Measurements from ENCODE around the gene GPSM1. TPM values are rescaled to one million over a fixed set of nuclear protein-coding genes. Genes with fewer than 3 reads are reported as not detected.

GPSM1 gene
- total RNA-seq, 1 experiment from 2014 or later = 26.4 TPM

DNA sequence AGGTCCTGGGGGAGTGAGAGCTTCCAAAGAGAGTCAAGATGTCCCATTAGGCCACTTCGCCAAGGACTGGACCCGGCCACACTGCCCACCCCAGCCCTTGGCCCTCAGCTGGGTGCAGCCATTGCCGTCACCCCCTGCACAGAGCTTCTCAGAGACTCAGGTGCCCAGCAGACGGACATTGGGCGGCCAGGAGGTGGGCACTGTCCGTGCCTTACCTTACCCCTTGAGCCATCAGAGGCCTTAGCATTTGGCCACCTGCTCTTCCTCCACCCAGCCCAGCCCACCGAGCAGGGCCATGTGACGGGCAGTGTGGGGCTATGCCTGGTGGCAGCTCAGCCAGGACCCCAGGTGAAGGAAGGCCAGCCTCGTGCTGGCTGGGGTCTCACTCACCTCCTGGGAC is 39.5 kb downstream of the GPSM1 start (continued):
- TF ChIP-seq RAD21 (IDR thresholded peaks at IDR 0.05; ENCODE audit: low read depth) (no peak), ELF1 (IDR thresholded peaks at IDR 0.05; ENCODE audit: borderline replicate concordance, low read depth) (no peak), FOSL1 (IDR thresholded peaks at IDR 0.05; ENCODE audit: low read depth) (no peak), CEBPB (IDR thresholded peaks at IDR 0.05; ENCODE audit: low read depth) (no peak)

DNA sequence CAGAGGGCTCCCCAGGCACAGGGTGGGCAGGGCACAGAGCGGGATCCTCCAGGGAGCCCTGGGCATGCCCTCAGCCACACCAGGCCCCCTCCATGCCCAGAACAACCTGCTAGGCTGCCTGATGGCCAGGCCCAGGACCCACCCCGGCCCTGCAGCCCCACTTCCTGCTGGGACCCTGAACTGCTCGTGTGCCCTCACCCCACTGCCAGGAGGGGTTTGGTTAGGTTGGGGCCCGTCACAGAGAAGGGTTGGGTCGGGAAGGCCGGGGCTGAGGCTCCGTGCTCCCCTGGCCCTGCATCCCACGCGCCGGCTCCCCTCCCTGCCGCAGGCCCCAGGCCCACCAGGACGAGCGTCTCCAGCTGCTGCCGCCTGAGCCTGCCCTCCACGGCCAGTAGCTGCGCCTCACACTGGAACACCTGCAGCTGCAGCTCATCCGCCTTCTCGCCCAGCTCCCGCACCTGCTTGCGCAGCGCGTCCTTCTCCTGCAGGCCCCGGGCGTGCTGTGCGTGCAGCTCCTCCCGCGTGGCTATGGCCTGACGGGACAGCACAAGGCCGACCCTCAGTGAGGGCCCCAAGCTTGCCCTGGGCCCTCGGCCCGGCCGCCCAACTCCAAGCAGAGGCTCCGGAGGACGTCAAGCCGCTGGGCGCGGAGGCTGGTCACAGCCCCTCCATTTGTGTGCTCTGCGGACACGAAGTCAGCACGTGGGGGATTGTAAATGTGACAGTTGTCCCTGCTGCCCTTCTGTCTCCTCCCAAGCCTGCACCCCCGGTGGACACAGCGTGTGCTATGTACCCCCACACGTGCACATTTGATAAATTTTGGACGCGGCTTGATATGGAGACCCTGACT is 40.2 kb downstream of the GPSM1 start:
- intact Hi-C loops (cut with micrococcal nuclease) = no loop called here
- POLR2A ChIA-PET = no interaction called here
- no peaks in the 10 kb centered on the region for H4K20me1 ChIP-seq (ENCODE audit: insufficient read depth)
- no peak for ATAC-seq
- CTCF ChIA-PET = no interaction called here
- no peak for DNase-seq (ENCODE audit: low read depth, low spot score)
- no peak overlapping the region for H3K4me2 ChIP-seq (ENCODE audit: low read length)
- no peaks in the 10 kb centered on the region for H3K9me3 ChIP-seq (ENCODE audit: control insufficient read depth in 1 of 2, insufficient read depth in 1 of 2, low read depth in 1 of 2, low read length in 2 of 2)
- H3K4me3 ChIP-seq (replicated peaks in 1 of 2; ENCODE audit: low read depth in 1 of 2, low read length in 2 of 2) = no peak overlapping the region
- H2AFZ ChIP-seq (ENCODE audit: low read depth, low read length, poor library complexity, severe bottlenecking) = no peak overlapping the region
- no peaks in the 10 kb centered on the region for H3K27me3 ChIP-seq (ENCODE audit: insufficient read depth, low read length)
- H3K4me1 ChIP-seq (ENCODE audit: control insufficient read depth in 1 of 2, insufficient read depth in 2 of 2, low read length in 2 of 2) = peaks cover 8 to 14% of the 10 kb centered on the region in 2 experiments
- no peaks in the 10 kb centered on the region for H3K36me3 ChIP-seq (ENCODE audit: control insufficient read depth in 1 of 2, insufficient read depth in 2 of 2, low read length in 2 of 2)
- RAD21 ChIA-PET (ENCODE audit: low non-redundant PET in 1 of 2, low total read pairs in 2 of 2, uncharacterized antibody in 2 of 2, unreplicated experiment in 2 of 2) = no interaction called here
- no peaks in the 10 kb centered on the region for H3K9me2 ChIP-seq (ENCODE audit: insufficient read depth)
- H3K27ac ChIP-seq (ENCODE audit: low read depth, low read length) = no peak overlapping the region
- no TSS peak for BruUV-seq (replicated peaks)
- TF ChIP-seq POLR2AphosphoS5 (IDR thresholded peaks at IDR 0.05; ENCODE audit: low read depth, low read length) = no peak
- H3K79me2 ChIP-seq (ENCODE audit: insufficient read depth, low read length) = no peaks in the 10 kb centered on the region
- H3K9ac ChIP-seq (ENCODE audit: low read length) = no peak overlapping the region

DNA sequence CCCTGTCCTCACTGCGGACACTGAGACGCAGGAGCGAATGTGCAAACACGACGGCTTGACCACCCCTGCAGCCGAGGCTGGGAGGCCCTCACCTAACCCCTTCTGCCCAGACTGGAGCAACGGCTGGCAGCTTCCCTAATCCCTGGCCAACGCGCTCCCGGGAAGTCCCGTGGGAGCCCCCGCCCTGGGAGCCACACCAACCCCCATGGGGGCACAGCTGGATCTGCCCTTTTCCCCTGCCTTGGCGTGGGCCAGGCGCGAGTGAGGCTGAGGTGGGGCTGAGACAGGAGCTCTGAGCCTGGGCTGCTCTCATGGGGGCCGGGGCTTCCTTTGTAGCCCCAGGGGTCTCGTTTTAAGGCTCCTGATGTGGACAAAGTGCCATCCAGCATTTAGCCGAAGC is 40.9 kb downstream of the GPSM1 start:
- H3K9ac ChIP-seq (ENCODE audit: low read length) = no peak overlapping the region
- no peak for TF ChIP-seq SRF (IDR thresholded peaks at IDR 0.05; ENCODE audit: low read depth)
- no peak for TF ChIP-seq SP1 (IDR thresholded peaks at IDR 0.05; ENCODE audit: low read depth)
- TF ChIP-seq EZH2 (IDR thresholded peaks at IDR 0.05) = no peak
- no peak for TF ChIP-seq POLR2A (IDR thresholded peaks at IDR 0.05; ENCODE audit: borderline replicate concordance, extremely low read depth, insufficient read depth, insufficient read length)
- TF ChIP-seq, protein P1, sequence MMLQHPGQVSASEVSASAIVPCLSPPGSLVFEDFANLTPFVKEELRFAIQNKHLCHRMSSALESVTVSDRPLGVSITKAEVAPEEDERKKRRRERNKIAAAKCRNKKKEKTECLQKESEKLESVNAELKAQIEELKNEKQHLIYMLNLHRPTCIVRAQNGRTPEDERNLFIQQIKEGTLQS (IDR thresholded peaks at IDR 0.05) = no peak
- no peak for TF ChIP-seq ELF1 (IDR thresholded peaks at IDR 0.05; ENCODE audit: borderline replicate concordance, low read depth)
- TF ChIP-seq RAD21 (IDR thresholded peaks at IDR 0.05; ENCODE audit: low read depth) = no peak
- no peak for TF ChIP-seq CBX3 (IDR thresholded peaks at IDR 0.05; ENCODE audit: low read depth)
- H3K4me3 ChIP-seq (replicated peaks in 1 of 2; ENCODE audit: low read depth in 1 of 2, low read length in 2 of 2) = no peak overlapping the region
- H3K9me3 ChIP-seq (ENCODE audit: control insufficient read depth in 1 of 2, insufficient read depth in 1 of 2, low read depth in 1 of 2, low read length in 2 of 2) = no peaks in the 10 kb centered on the region
- BruUV-seq (replicated peaks) = no TSS peak
- H4K20me1 ChIP-seq (ENCODE audit: insufficient read depth) = no peaks in the 10 kb centered on the region
- RAD21 ChIA-PET (ENCODE audit: low non-redundant PET in 1 of 2, low total read pairs in 2 of 2, uncharacterized antibody in 2 of 2, unreplicated experiment in 2 of 2) = no interaction called here
- no peaks in the 10 kb centered on the region for H3K79me2 ChIP-seq (ENCODE audit: insufficient read depth, low read length)
- H3K27me3 ChIP-seq (ENCODE audit: insufficient read depth, low read length) = no peaks in the 10 kb centered on the region
- H3K27ac ChIP-seq (ENCODE audit: low read depth, low read length) = no peak overlapping the region
- intact Hi-C loops (cut with micrococcal nuclease) = no loop called here
- no peak overlapping the region for H3K4me2 ChIP-seq (ENCODE audit: low read length)
- POLR2A ChIA-PET = no interaction called here
- peaks cover 5 to 16% of the 10 kb centered on the region in 2 experiments; a peak in 3 of 4 replicates for H3K4me1 ChIP-seq (ENCODE audit: control insufficient read depth in 1 of 2, insufficient read depth in 2 of 2, low read length in 2 of 2)
- CTCF ChIA-PET = no interaction called here
- H2AFZ ChIP-seq (ENCODE audit: low read depth, low read length, poor library complexity, severe bottlenecking) = no peak overlapping the region
- ATAC-seq (no peak), DNase-seq (ENCODE audit: low read depth, low spot score) (no peak)
- H3K36me3 ChIP-seq (ENCODE audit: control insufficient read depth in 1 of 2, insufficient read depth in 2 of 2, low read length in 2 of 2) = no peaks in the 10 kb centered on the region
- H3K9me2 ChIP-seq (ENCODE audit: insufficient read depth) = no peaks in the 10 kb centered on the region

Data from HCT116 (cell line).